Nephron (organoid): Measurements from ENCODE around the gene SUMO1.
"Not testable (repeated sequence)": the region's sequence is repeated elsewhere in the genome, so short reads cannot be mapped to it uniquely, and the experiment has no call there.

Source experiments
- H3K27ac Mint-ChIP-seq, 3 experiments: 2 replicates each; pipeline ENCODE4 v1.8.0; 2020; ENCODE audit warnings: mixed read lengths in 3 of 3, mild to moderate bottlenecking in 2 of 3, moderate library complexity in 1 of 3
- H3K27me3 Mint-ChIP-seq: 2 replicates; pipeline ENCODE4 v1.8.0; 2021; ENCODE audit warnings: low read depth, mild to moderate bottlenecking, moderate library complexity, mixed read lengths
- H3K36me3 Mint-ChIP-seq: 2 replicates; pipeline ENCODE4 v1.8.0; 2020; ENCODE audit warnings: low read depth, mixed read lengths
- H3K4me1 Mint-ChIP-seq: 2 replicates; pipeline ENCODE4 v1.8.0; 2020; ENCODE audit warnings: mixed read lengths
- H3K4me3 Mint-ChIP-seq, 3 experiments: 2 replicates each; pipeline ENCODE4 v1.8.0; 2020; ENCODE audit warnings: mild to moderate bottlenecking in 3 of 3, mixed read lengths in 3 of 3, moderate library complexity in 2 of 3
- H3K9me3 Mint-ChIP-seq: 2 replicates; pipeline ENCODE4 v1.8.0; 2020; ENCODE audit warnings: mixed read lengths
- TF ChIP-seq, protein P1 (sequence below), 3 experiments: fragments of 200-600 bp; sonication (generic); IDR thresholded peaks; one replicate each; pipeline ENCODE4 v1.5.0; 2021; ENCODE audit warnings: antibody characterized with exemption in 3 of 3; ENCODE audit not compliant: unreplicated experiment in 3 of 3

SUMO1 gene

DNA sequence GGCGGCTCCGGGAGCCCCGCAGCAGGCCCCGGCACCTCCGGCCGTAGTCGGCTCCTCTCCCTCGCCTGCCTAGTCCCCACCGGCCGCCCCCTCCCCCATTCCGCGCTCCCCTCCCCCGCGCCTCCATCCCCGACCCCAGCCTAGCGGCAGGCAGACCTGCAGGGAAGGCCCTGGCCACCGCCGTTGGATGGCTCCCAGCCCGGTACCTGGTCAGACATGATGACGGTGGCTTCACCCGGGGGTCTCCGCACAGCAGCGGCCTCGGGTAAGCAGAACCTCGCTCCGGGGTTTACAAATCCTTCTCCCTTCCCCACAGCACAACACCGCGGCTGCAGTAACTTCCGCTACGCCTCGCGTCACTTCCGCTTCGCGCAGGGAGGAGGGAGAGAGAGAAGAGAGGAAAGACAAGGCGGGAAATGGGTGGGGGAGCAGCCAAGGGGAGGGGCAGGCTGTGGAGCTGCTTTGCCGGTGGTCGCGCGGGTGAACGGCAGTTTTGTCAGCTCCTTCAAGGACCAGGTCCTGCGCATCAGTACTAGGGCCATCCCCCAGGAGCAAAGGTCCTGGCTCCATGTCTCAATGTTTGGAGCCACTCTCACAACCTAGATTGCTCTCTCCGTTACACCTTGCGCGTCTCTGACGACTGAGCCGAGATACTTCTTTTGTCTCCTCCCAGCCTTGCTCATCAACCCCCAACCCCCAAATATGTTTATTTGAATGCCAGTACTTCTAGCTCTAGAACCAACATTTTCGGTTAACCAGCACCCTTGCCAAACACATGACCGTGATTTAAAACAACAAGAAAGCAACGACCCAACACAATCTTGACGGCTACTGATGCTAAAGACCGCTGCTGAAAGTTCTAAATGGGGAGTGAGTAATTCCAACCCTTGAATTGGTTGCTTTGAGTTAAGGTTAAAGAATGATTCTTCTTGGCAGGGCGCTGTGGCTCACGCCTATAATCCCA is at the start of gene SUMO1:
SUMO1 (minus strand) TSS at position 364 of the 964 bp plus-strand sequence; CDS start at position 218, 146 bp downstream.
- Mint-ChIP-seq H3K27me3 (no peaks in the 10 kb centered on the region), H3K36me3 (no peaks in the 10 kb centered on the region), H3K4me3 (peak within 1 kb of the TSS; percentile 97 to 100 (median 99)), H3K4me1 (peaks cover 22% of the 10 kb centered on the region), H3K27ac (peak within 1 kb of the TSS; percentile 95 to 99 (median 98)), H3K9me3 (no peaks in the 10 kb centered on the region)
- TF ChIP-seq, protein P1, sequence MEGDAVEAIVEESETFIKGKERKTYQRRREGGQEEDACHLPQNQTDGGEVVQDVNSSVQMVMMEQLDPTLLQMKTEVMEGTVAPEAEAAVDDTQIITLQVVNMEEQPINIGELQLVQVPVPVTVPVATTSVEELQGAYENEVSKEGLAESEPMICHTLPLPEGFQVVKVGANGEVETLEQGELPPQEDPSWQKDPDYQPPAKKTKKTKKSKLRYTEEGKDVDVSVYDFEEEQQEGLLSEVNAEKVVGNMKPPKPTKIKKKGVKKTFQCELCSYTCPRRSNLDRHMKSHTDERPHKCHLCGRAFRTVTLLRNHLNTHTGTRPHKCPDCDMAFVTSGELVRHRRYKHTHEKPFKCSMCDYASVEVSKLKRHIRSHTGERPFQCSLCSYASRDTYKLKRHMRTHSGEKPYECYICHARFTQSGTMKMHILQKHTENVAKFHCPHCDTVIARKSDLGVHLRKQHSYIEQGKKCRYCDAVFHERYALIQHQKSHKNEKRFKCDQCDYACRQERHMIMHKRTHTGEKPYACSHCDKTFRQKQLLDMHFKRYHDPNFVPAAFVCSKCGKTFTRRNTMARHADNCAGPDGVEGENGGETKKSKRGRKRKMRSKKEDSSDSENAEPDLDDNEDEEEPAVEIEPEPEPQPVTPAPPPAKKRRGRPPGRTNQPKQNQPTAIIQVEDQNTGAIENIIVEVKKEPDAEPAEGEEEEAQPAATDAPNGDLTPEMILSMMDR (IDR thresholded peaks at IDR 0.05; ENCODE audit: unreplicated experiment in 3 of 3) = no peak

GRCh38 chr2:202286595-202286994 is 48.2 kb upstream of the SUMO1 start:
- Mint-ChIP-seq H3K27ac (no peak overlapping the region), H3K36me3 (peaks cover 68% of the 10 kb centered on the region), H3K4me1 (no peaks in the 10 kb centered on the region), H3K4me3 (no peak overlapping the region), H3K9me3 (no peaks in the 10 kb centered on the region), H3K27me3 (no peaks in the 10 kb centered on the region)
- TF ChIP-seq, protein P1 (IDR thresholded peaks at IDR 0.05; ENCODE audit: unreplicated experiment in 3 of 3) = no peak

GRCh38 chr2:202278944-202279343 is 40.5 kb upstream of the SUMO1 start:
- Mint-ChIP-seq H3K4me3 (no peak overlapping the region), H3K27ac (no peak overlapping the region), H3K36me3 (peaks cover 42% of the 10 kb centered on the region), H3K27me3 (no peaks in the 10 kb centered on the region), H3K9me3 (no peaks in the 10 kb centered on the region), H3K4me1 (no peaks in the 10 kb centered on the region)
- TF ChIP-seq, protein P1 (IDR thresholded peaks at IDR 0.05; ENCODE audit: unreplicated experiment in 3 of 3) = peak; percentile 40 to 57 (median 41)

DNA sequence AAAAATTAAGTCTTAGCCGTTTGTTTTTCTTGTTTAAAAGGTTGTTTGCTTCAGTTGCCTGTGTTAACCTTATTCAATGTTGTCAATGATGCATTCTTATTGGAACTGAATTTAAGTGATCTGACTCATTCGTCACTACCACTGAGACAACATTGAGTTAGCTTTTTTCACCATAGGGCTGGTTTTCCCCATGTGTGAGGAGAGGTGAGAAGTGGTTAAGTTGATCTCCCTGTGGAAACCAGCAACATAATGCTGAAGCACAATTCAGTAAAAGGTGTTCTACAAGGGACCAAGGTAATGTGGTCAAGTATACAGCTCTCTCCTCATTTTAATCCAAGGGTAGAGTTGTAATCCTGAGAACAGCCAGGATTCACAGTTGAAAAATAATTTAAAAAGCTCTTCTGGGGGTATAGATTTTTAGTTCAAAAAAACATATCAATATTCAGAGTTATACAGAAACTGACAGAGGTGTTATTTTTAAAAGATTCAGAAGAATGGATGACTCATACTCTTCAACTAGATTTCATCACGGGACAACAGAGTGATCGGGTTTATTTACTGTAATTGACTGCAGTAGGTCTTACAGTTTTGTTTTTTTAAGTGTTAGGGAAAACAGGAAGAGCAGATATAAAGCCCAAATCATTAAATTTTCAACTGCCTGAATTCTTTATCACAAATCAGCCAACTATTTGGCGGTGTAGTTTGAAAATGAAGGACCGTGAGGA is 39.8 kb upstream of the SUMO1 start:
- Mint-ChIP-seq H3K4me3 (no peak overlapping the region), H3K27me3 (no peaks in the 10 kb centered on the region), H3K36me3 (peaks cover 42% of the 10 kb centered on the region), H3K9me3 (no peaks in the 10 kb centered on the region), H3K27ac (no peak overlapping the region), H3K4me1 (no peaks in the 10 kb centered on the region)
- TF ChIP-seq, protein P1 (IDR thresholded peaks at IDR 0.05; ENCODE audit: unreplicated experiment in 3 of 3) = no peak

DNA sequence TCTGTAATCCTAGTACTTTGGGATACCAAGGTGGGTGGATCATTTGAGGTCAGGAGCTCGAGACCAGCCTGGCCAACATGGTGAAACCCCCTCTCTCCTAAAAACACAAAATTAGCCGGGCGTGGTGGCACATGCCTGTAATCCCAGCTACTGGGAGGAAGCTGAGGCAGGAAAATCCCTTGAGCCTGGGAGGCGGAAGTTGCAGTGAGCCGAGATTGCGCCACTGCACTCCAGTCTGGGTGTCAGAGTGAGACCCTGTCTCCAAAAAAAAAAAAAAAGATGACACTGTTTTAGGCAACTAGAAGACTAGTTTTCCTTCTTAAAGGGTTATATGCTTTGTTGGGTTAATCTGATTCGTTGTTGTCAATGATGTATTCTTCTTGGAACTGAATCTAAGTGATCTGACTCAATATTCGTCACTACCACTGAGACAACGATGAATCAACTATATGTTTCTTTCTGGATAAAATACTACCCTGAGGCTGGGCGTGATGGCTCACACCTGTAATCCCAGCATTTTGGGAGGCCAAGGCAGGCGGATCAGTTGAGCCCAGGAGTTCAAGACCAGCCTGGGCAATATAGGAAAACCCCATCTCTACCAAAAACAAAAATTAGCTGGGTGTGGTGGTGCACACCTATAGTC is 37.8 kb upstream of the SUMO1 start:
- H3K9me3 Mint-ChIP-seq, H3K4me3 Mint-ChIP-seq, H3K4me1 Mint-ChIP-seq, H3K27me3 Mint-ChIP-seq, H3K27ac Mint-ChIP-seq: not testable (repeated sequence)
- H3K36me3 Mint-ChIP-seq = peaks cover 25% of the 10 kb centered on the region

DNA sequence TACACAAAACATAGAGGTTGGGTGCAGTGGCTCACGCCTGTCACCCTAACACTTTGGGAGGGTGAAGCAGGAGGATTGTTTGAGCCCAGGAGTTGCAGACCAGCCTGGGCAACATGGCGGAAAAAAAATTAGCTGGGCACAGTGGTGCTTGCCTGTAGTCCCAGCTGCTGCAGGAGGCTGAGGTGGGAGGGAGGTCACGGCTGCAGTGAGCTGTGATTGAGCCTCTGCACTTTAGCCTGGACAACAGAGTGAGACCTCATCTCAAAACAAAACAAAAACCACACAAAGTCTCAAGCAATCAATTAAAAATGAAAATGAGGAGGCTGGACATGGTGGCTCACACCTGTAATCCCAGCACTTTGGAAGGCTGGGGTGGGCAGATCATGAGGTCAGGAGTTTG is 32.1 kb upstream of the SUMO1 start:
- no peak overlapping the region for H3K27ac Mint-ChIP-seq
- H3K27me3 Mint-ChIP-seq = no peaks in the 10 kb centered on the region
- TF ChIP-seq, protein P1 (IDR thresholded peaks at IDR 0.05; ENCODE audit: unreplicated experiment in 3 of 3) = no peak

More for the DNA sequence above, 32.1 kb upstream of the SUMO1 start:
- Mint-ChIP-seq H3K36me3 (peaks cover 3% of the 10 kb centered on the region), H3K9me3 (no peaks in the 10 kb centered on the region), H3K4me3 (no peak overlapping the region), H3K4me1 (peaks cover 8% of the 10 kb centered on the region)
